H1 (cell line): ENCODE data around the gene PRPF6. TPM values are rescaled to one million over a fixed set of nuclear protein-coding genes. Genes with fewer than 3 reads are reported as not detected.
A peak's percentile ranks its signal among the peaks of the same experiment; 100 is the strongest.

ENCODE experiments used
- CTCF ChIA-PET: fragments of 300-600 bp; sonication (Branson Sonifier 250); formaldehyde crosslinking; loops from one replicate; lab custom pipeline; 2021; ENCODE audit not compliant: partially characterized antibody; lab: Charles Lee
- POLR2A ChIA-PET: fragments of 300-600 bp; sonication (Branson Sonifier 250); formaldehyde crosslinking; loops from one replicate; lab custom pipeline; 2021; ENCODE audit warnings: inconsistent platforms; ENCODE audit not compliant: partially characterized antibody; lab: Charles Lee
- DNase-seq, 2 experiments: peaks; one replicate each; pipeline versions ENCODE4 v3.0.0 to v3.0.0-alpha.2; 2010 to 2022; ENCODE audit warnings: low spot score in 2 of 2, low read depth in 1 of 2, mixed read lengths in 1 of 2
- FAIRE-seq: peaks from 2 replicates; lab custom pipeline; 2011; peaks lifted over from hg19 to GRCh38; lab: Jason Lieb, UNC
- H2AFZ ChIP-seq: 2 replicates; pipeline ENCODE4 v1.8.1; 2012; ENCODE audit warnings: low read length, inconsistent platforms
- H2AK5ac ChIP-seq: 2 replicates; pipeline ENCODE4 v1.6.1; 2013; ENCODE audit warnings: low read depth, low read length
- H2BK120ac ChIP-seq: replicated peaks from 2 replicates; pipeline ENCODE3; 2013; ENCODE audit warnings: low read depth, low read length, inconsistent platforms
- H2BK12ac ChIP-seq: 2 replicates; pipeline ENCODE4 v1.6.1; 2013; ENCODE audit warnings: low read depth, low read length
- H2BK15ac ChIP-seq: 2 replicates; pipeline ENCODE4 v1.6.1; 2013; ENCODE audit warnings: low read length
- H2BK20ac ChIP-seq: 2 replicates; pipeline ENCODE4 v1.6.1; 2013; ENCODE audit warnings: low read length
- H2BK5ac ChIP-seq: 2 replicates; pipeline ENCODE4 v1.6.1; 2013; ENCODE audit warnings: low read depth, low read length
- H3K14ac ChIP-seq: 2 replicates; pipeline ENCODE4 v1.6.1; 2013; ENCODE audit warnings: inconsistent platforms; ENCODE audit not compliant: insufficient read length
- H3K18ac ChIP-seq: 2 replicates; pipeline ENCODE4 v1.6.1; 2013; ENCODE audit warnings: low read length; ENCODE audit errors: extremely low read depth
- H3K23ac ChIP-seq: 2 replicates; pipeline ENCODE4 v1.6.1; 2013; ENCODE audit warnings: inconsistent platforms; ENCODE audit not compliant: insufficient read length
- H3K23me2 ChIP-seq: 2 replicates; pipeline ENCODE4 v1.6.1; 2013; ENCODE audit warnings: low read depth, low read length
- H3K27ac ChIP-seq: 2 replicates; pipeline ENCODE4 v1.6.1; 2011; ENCODE audit warnings: low read depth, low read length, inconsistent platforms
- H3K27me3 ChIP-seq, 4 experiments: replicated peaks in 1 of 4; 1 replicate in 1 of 4; 2 replicates in 3 of 4; pipeline versions ENCODE4 v1.6.1 to v1.8.1; 2011 to 2013; ENCODE audit warnings: low read length in 3 of 4, mild to moderate bottlenecking in 3 of 4, inconsistent platforms in 2 of 4, mixed read lengths in 2 of 4, moderate library complexity in 1 of 4; ENCODE audit not compliant: control insufficient read depth in 3 of 4, insufficient read depth in 3 of 4; ENCODE audit errors: extremely low read depth in 1 of 4
- H3K36me3 ChIP-seq, 4 experiments: 2 replicates each; pipeline versions ENCODE4 v1.6.1 to v1.8.1; 2011 to 2013; ENCODE audit warnings: mild to moderate bottlenecking in 4 of 4, low read length in 3 of 4, moderate library complexity in 2 of 4, control low read depth in 1 of 4, inconsistent platforms in 1 of 4; ENCODE audit not compliant: insufficient read depth in 4 of 4, control insufficient read depth in 2 of 4
- H3K4ac ChIP-seq: replicated peaks from 2 replicates; pipeline ENCODE3; 2013; ENCODE audit warnings: low read length, low read depth, mixed read lengths, inconsistent platforms; ENCODE audit not compliant: insufficient read length
- H3K4me1 ChIP-seq, 4 experiments: replicated peaks in 1 of 4; 1 replicate in 1 of 4; 2 replicates in 3 of 4; pipeline versions ENCODE4 v1.6.1 to v1.8.1; 2011 to 2013; ENCODE audit warnings: low read length in 3 of 4, inconsistent platforms in 2 of 4, mixed read lengths in 1 of 4; ENCODE audit not compliant: insufficient read depth in 4 of 4, control insufficient read depth in 3 of 4
- H3K4me2 ChIP-seq, 2 experiments: 2 replicates each; pipeline versions ENCODE4 v1.6.1 to v1.8.1; 2011 to 2013; ENCODE audit warnings: low read depth in 2 of 2, low read length in 2 of 2, control low read depth in 1 of 2, inconsistent platforms in 1 of 2, mild to moderate bottlenecking in 1 of 2; ENCODE audit not compliant: insufficient read depth in 1 of 2
- H3K4me3 ChIP-seq, 4 experiments: fragments of 200-600, 300-600 bp in 1 of 4; sonication (generic), shearing (Covaris generic), sonication (Bioruptor Twin) in 1 of 4; 2 replicates each; pipeline versions ENCODE4 v1.5.1 to v1.8.1; 2011 to 2016; ENCODE audit warnings: low read length in 4 of 4, low read depth in 3 of 4, control low read depth in 2 of 4, inconsistent platforms in 2 of 4, mild to moderate bottlenecking in 2 of 4, mixed read lengths in 1 of 4, moderate library complexity in 1 of 4; ENCODE audit not compliant: insufficient read depth in 2 of 4; ENCODE audit errors: extremely low read depth in 1 of 4
- H3K56ac ChIP-seq: replicated peaks from 2 replicates; pipeline ENCODE3; 2013; ENCODE audit warnings: low read depth, mild to moderate bottlenecking, mixed read lengths, low read length, inconsistent platforms; ENCODE audit not compliant: insufficient read length
- H3K79me1 ChIP-seq: 2 replicates; pipeline ENCODE4 v1.6.1; 2013; ENCODE audit warnings: low read depth, low read length, control low read depth
- H3K79me2 ChIP-seq, 2 experiments: 2 replicates each; pipeline versions ENCODE4 v1.6.1 to v1.8.1; 2012 to 2013; ENCODE audit warnings: low read length in 2 of 2, mild to moderate bottlenecking in 2 of 2, inconsistent platforms in 1 of 2; ENCODE audit not compliant: insufficient read depth in 2 of 2, control insufficient read depth in 1 of 2
- H3K9ac ChIP-seq, 4 experiments: replicated peaks in 1 of 4; 1 replicate in 1 of 4; 2 replicates in 3 of 4; pipeline versions ENCODE4 v1.6.1 to v1.8.1; 2011 to 2013; ENCODE audit warnings: low read depth in 3 of 4, low read length in 3 of 4, control low read depth in 2 of 4, mild to moderate bottlenecking in 2 of 4, moderate library complexity in 2 of 4, inconsistent platforms in 1 of 4; ENCODE audit errors: extremely low read depth in 1 of 4
- H3K9me3 ChIP-seq, 2 experiments: 2 replicates each; pipeline versions ENCODE4 v1.6.1 to v1.8.1; 2012 to 2013; ENCODE audit warnings: mild to moderate bottlenecking in 2 of 2, moderate library complexity in 2 of 2, control low read depth in 1 of 2, inconsistent platforms in 1 of 2, low read depth in 1 of 2, low read length in 1 of 2, mixed read lengths in 1 of 2; ENCODE audit not compliant: insufficient read depth in 2 of 2
- H4K20me1 ChIP-seq, 2 experiments: replicated peaks in 1 of 2; 2 replicates each; pipeline versions ENCODE3 to v1.8.1; 2011 to 2013; ENCODE audit warnings: inconsistent platforms in 2 of 2, low read length in 2 of 2, mild to moderate bottlenecking in 1 of 2; ENCODE audit not compliant: insufficient read depth in 2 of 2, control insufficient read depth in 1 of 2
- H4K5ac ChIP-seq: 2 replicates; pipeline ENCODE4 v1.6.1; 2013; ENCODE audit warnings: low read length, low read depth, mixed read lengths, inconsistent platforms; ENCODE audit not compliant: insufficient read length
- H4K8ac ChIP-seq: 2 replicates; pipeline ENCODE4 v1.8.0; 2013; ENCODE audit warnings: mild to moderate bottlenecking, moderate library complexity, low read length, inconsistent platforms; ENCODE audit not compliant: insufficient read depth; ENCODE audit errors: extremely low read depth
- H4K91ac ChIP-seq: replicated peaks from 2 replicates; pipeline ENCODE3; 2013; ENCODE audit warnings: low read length, mixed read lengths, inconsistent platforms; ENCODE audit not compliant: insufficient read length
- ATF2 ChIP-seq: IDR thresholded peaks from 2 replicates; pipeline ENCODE4 v1.6.1; 2012; ENCODE audit warnings: low read length, inconsistent platforms
- CTBP2 ChIP-seq: IDR thresholded peaks from 2 replicates; pipeline ENCODE4 v1.7.0; 2011; ENCODE audit warnings: borderline replicate concordance, mild to moderate bottlenecking, moderate library complexity, mixed read lengths, low read length; ENCODE audit not compliant: insufficient read depth, insufficient read length
- KDM5A ChIP-seq: fragments of 200-600 bp; IDR thresholded peaks from 2 replicates; pipeline ENCODE4 v1.7.1; 2012; ENCODE audit warnings: mild to moderate bottlenecking, low read length, inconsistent platforms, mixed read lengths
- POLR2A ChIP-seq, 2 experiments: IDR thresholded peaks; 1 replicate in 1 of 2; 2 replicates in 1 of 2; pipeline ENCODE4 v1.6.1; 2011; ENCODE audit warnings: low read depth in 2 of 2, low read length in 2 of 2, mild to moderate bottlenecking in 2 of 2; ENCODE audit errors: control extremely low read depth in 1 of 2
- RNF2 ChIP-seq: fragments of 200-900, 300-1000 bp; sonication (generic); IDR thresholded peaks from 2 replicates; pipeline ENCODE4 v1.7.1; 2016; ENCODE audit warnings: borderline replicate concordance, low read depth, mild to moderate bottlenecking, antibody characterized with exemption, low read length; ENCODE audit not compliant: poor library complexity, severe bottlenecking; ENCODE audit errors: missing control alignments
- SAP30 ChIP-seq: fragments of 300-600 bp; sonication (generic); IDR thresholded peaks from 2 replicates; pipeline ENCODE4 v1.7.1; 2012; ENCODE audit warnings: low read length, moderate library complexity, mild to moderate bottlenecking, inconsistent platforms; ENCODE audit not compliant: insufficient read depth, insufficient replicate concordance
- SIX5 ChIP-seq: IDR thresholded peaks from 2 replicates; pipeline ENCODE4 v1.6.1; 2011; ENCODE audit warnings: mild to moderate bottlenecking, low read depth, low read length
- SP4 ChIP-seq: IDR thresholded peaks from 2 replicates; pipeline ENCODE4 v1.6.1; 2012; ENCODE audit warnings: low read length, inconsistent platforms
- SRF ChIP-seq: IDR thresholded peaks from 2 replicates; pipeline ENCODE4 v1.6.1; 2011; ENCODE audit warnings: mild to moderate bottlenecking, low read depth, low read length, moderate library complexity
- WGBS, 2 experiments: shearing (Covaris generic) in 1 of 2; methylation state at CpG; one replicate each; pipeline versions ENCODE4 v1.1.6 to v1.1.7; 2013 to 2015; ENCODE audit warnings: low lambda C conversion rate in 2 of 2, mixed read lengths in 2 of 2, inconsistent platforms in 1 of 2, low coverage in 1 of 2, missing lambda C conversion rate in 1 of 2; ENCODE audit not compliant: insufficient replicate concordance in 2 of 2, insufficient coverage in 1 of 2, insufficient read length in 1 of 2; ENCODE audit errors: extremely low coverage in 1 of 2, missing lambda C conversion rate in 1 of 2; 5-methylcytosine and 5-hydroxymethylcytosine counted together
- polyA plus RNA-seq, 7 experiments: library from polyadenylated mRNA; depleted of rRNA in 3 of 7; stranded (reverse) in 5 of 7; unstranded in 2 of 7; fragments of >200 nt in 5 of 7; fragments of 200-250 nt in 2 of 7; gene quantifications; 1 replicate in 5 of 7; 2 replicates in 1 of 7; 4 replicates in 1 of 7; pipeline versions ENCODE4 v1.2.1 to v1.2.3, GENCODE V29; 2011 to 2013; ENCODE audit warnings: missing spikeins in 2 of 7, mixed read lengths in 2 of 7
- total RNA-seq: library from RNA; stranded (reverse); fragmentation: NEBNext Ultra II Directional; extraction: Animal tissue kit (Norgen Biotek cat#: 25700); gene quantifications from 2 replicates; pipeline ENCODE4 v1.2.1, GENCODE V29; 2021

PRPF6 gene
- total and polyA plus RNA-seq, 2 of the 8 experiments (the other 6 are each of a cell fraction or from before 2014, with no cell fraction given), result 27.9 to 76.9 TPM

- H3K9ac ChIP-seq, result peak overlapping the region in 1 of 4 experiments; percentile 38; a peak in 1 of 7 replicates
- H2BK120ac ChIP-seq, result no peak overlapping the region
- H4K91ac ChIP-seq, result no peak overlapping the region
- 2% methylated on average over 52 of the region's 91 CpGs; no CpG with 5 or more reads in 1 of the 2 experiments for WGBS, 2 experiments
- FAIRE-seq (no peak), DNase-seq (peak in 1 of 2 experiments; percentile 92)
- H2BK5ac ChIP-seq, result no peak overlapping the region
- no peaks in the 10 kb centered on the region for H3K79me2 ChIP-seq
- H3K4me1 ChIP-seq, result peaks cover 0 to 23% (median 17%) of the 10 kb centered on the region in 4 experiments; a peak in 6 of 7 replicates
- POLR2A ChIA-PET, result interaction anchor here (1.0 to 3.5 kb wide), 9 partner anchors 8 to 386 kb away, joined by 3 to 24 read pairs (median 4); partner anchors contain the start of genes SOX18, STMN3 and TCEA2
- peak overlapping the region; percentile 46; the same call in 1 of the 2 replicates for H2BK15ac ChIP-seq
- H3K23ac ChIP-seq, result no peak overlapping the region
- H2BK12ac ChIP-seq, result no peak overlapping the region
- H4K8ac ChIP-seq, result peak overlapping the region; percentile 71
- peak overlapping the region; percentile 55 for H3K18ac ChIP-seq
- peak overlapping the region; percentile 8 to 74; a peak in 3 of 4 replicates for H3K4me2 ChIP-seq
- H2BK20ac ChIP-seq, result no peak overlapping the region
- no peak overlapping the region for H3K14ac ChIP-seq
- peak overlapping the region; percentile 35 to 73 (median 48) for H3K4me3 ChIP-seq
- H2AFZ ChIP-seq, result no peak overlapping the region
- H3K23me2 ChIP-seq, result peaks cover 3% of the 10 kb centered on the region; the same call in 1 of the 2 replicates
- H4K5ac ChIP-seq, result no peak overlapping the region
- H3K4ac ChIP-seq, result no peak overlapping the region
- no peaks in the 10 kb centered on the region; a peak in 2 of 8 replicates for H3K36me3 ChIP-seq
- no peaks in the 10 kb centered on the region; the same call in 1 of the 2 replicates for H3K79me1 ChIP-seq
- no peak overlapping the region for H2AK5ac ChIP-seq
- peaks cover 16 to 56% (median 47%) of the 10 kb centered on the region in 4 experiments for H3K27me3 ChIP-seq
- CTCF ChIA-PET, result interaction anchor here (0.7 to 7.3 kb wide), 25 partner anchors 11 to 348 kb away, joined by 3 to 73 read pairs (median 4); partner anchors contain the start of genes LKAAEAR1, OPRL1, PRPF6 and RGS19
- no peak overlapping the region for H3K27ac ChIP-seq
- no peak overlapping the region for H3K56ac ChIP-seq
- H4K20me1 ChIP-seq, result peaks cover 0 to 3% of the 10 kb centered on the region in 2 experiments
- H3K9me3 ChIP-seq, result no peaks in the 10 kb centered on the region
- TF ChIP-seq KDM5A (no peak), RNF2 (peak; percentile 54), CTBP2 (peak; percentile 21), SIX5 (no peak), ATF2 (no peak), SAP30 (no peak), SP4 (no peak), SRF (no peak), POLR2A (IDR thresholded peaks at IDR 0.05; ENCODE audit: control extremely low read depth in 1 of 2, low read depth in 2 of 2, low read length in 2 of 2) (no peak)
Measured at GRCh38 chr20:64038565-64039292, 57.8 kb downstream of the PRPF6 start.
